Right renal pelvis (tissue), 4 donors: Measurements from ENCODE around the gene NEDD4L. TPM values are rescaled to one million over a fixed set of nuclear protein-coding genes. Genes with fewer than 3 reads are reported as not detected.
"Not testable (repeated sequence)": the region's sequence is repeated elsewhere in the genome, so short reads cannot be mapped to it uniquely, and the experiment has no call there.

Source experiments
- DNase-seq, 4 donors: peaks; one replicate each; pipeline ENCODE4 v3.0.0-alpha.2; 2013; ENCODE audit warnings: low read depth in 4 of 4, low spot score in 3 of 4, missing footprints in 1 of 4
- polyA plus RNA-seq, 4 donors: library from polyadenylated mRNA; unstranded; fragments of 120-200 nt; gene quantifications; one replicate each; pipeline ENCODE4 v1.2.1, GENCODE V29; 2013; ENCODE audit not compliant: insufficient read length in 4 of 4

Gene NEDD4L
- polyA plus RNA-seq, 4 donors: 108 to 168 (median 130) TPM

GRCh38 chr18:58251416-58251815 is 207.4 kb downstream of the NEDD4L start:
- no peak for DNase-seq

GRCh38 chr18:58252166-58252565 is 208.1 kb downstream of the NEDD4L start:
- DNase-seq: no peak

- no peak for DNase-seq
Observed at GRCh38 chr18:58253318-58253717, 209.3 kb downstream of the NEDD4L start.

DNA sequence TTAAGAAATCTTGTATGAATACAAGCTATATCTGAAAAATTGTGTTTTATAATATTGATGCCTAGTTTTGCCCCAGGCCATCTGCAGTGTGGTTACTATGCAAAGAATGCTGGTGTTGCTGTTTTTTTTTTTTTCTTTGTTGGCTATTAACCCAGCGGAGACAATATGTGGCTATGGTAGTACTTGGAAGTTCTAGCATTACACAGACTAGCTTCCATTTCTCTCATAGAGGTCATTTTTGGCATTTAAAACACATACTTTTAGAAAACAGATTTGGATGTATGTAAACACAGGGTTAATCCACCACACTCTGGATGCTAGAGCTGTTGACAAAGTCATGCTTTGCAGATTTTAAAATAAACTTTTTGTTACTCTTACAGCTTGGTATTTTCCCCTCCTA is 209.8 kb downstream of the NEDD4L start:
- DNase-seq: no peak

GRCh38 chr18:58254873-58255511 is 211.0 kb downstream of the NEDD4L start:
- DNase-seq: no peak

- DNase-seq: no peak
Observed at GRCh38 chr18:58255701-58256311, 211.8 kb downstream of the NEDD4L start.

GRCh38 chr18:58256316-58257080 is 212.5 kb downstream of the NEDD4L start:
- no peak for DNase-seq

- peak in 2 of 4 donors; percentile 34 to 39 for DNase-seq
Observed at GRCh38 chr18:58257461-58257860, 213.4 kb downstream of the NEDD4L start.

- no peak for DNase-seq
Observed at GRCh38 chr18:58258692-58259342, 214.8 kb downstream of the NEDD4L start.

DNA sequence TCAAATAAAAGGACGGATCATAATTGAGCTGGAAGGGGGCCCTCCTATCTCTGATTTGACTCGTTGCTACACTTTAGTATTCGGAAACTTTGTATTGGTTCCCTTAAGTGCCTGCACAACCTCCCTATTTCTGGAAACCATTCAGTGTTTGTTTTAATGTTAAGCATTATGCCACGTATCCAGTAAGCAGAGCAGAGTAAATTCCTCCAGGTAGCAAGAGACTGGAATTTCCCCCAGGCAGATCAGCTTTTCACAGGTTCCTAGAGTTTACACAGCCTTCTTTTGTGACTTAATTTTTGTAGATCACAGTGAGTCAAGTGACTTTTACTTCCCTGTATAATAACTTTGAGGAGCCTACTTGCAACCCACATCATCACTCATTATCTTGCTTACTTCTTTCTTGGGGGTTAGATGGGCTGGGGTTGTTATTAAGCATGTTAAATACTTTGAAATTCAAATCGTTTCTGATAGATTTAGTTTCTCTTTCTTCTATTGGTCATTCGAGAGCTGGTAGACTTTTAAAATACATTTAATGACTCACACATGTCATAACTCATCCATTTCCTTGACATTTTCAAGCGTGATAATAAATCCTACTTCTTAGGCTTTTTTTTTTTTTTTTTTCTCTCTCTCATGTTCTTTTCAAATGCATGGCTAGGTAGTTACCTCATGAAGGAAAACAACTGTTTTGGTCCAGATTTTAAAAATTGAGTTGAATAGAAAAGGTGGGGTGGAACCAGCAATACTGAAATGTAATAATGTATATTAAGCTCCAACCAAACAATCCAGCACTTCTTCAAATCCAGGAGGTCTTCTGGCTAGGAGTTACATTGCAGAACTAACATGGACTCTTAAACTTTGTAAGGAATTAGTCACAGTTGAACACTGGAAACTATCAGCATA is 219.3 kb downstream of the NEDD4L start:
- no peak for DNase-seq

GRCh38 chr18:58264075-58264474 is 220.0 kb downstream of the NEDD4L start:
- DNase-seq: no peak

DNA sequence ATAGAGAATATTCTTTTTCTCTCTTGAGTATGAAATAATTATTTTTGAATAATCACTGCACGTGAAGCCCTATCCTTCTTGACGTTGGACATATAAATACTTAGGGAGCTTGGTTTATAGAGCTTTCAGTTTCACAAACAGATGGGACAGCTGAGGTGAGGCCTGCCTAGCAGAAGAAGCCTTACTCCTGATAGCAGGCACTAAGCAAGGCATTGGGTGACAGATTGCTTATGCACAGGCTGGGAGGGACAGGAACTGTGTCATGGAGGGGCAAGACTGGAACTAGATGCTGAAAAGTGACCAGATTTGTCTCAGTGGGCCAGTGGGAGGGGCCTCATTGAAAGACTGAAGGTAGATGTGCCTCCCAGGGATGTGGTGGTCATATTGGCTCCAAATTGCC is 220.8 kb downstream of the NEDD4L start:
- DNase-seq: no peak

- DNase-seq: not testable (repeated sequence)
Observed at GRCh38 chr18:58265489-58265888, 221.5 kb downstream of the NEDD4L start.

GRCh38 chr18:58266291-58266690 is 222.3 kb downstream of the NEDD4L start:
- DNase-seq: no peak

DNA sequence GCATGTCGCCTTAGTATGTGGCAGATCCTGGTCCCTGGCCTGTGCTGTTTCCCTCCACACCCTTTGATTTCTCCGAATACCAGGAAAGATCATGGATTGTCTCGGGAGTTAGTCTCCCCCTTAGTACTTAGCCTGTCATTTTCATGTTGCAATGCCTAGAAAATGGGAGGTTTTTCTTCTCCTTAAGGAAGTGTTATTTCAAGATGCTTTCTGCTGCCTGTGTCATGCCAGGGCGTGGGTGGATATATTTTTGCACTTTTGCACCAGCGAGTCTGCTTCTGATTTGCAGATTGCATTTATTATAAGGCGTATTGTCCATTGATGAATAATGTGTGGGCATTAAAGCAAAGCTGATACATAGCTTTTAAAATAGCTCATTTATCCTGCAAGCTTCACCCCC is 223.5 kb downstream of the NEDD4L start:
- DNase-seq: no peak

DNA sequence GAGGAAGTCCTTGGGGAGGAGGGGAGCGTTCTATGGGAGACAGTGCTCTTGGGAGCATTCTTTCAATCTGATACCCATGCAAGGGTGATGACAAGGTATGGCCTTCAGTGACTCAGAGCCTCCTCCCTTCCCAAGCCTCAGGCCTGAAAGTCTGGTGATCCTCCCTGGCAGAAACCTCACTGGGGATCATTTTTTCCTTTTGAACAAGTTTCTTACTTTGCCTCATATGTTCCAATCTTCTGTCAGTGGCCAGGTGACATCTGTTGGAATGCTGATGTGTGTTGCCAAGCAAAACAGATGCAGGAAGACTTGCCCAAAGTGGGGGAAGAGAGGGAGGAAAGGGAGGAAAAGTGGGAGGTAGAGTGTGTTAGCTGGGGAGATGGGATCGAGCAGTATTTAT is 224.8 kb downstream of the NEDD4L start:
- DNase-seq: no peak

- DNase-seq: no peak
Observed at GRCh38 chr18:58269931-58270330, 225.9 kb downstream of the NEDD4L start.

DNA sequence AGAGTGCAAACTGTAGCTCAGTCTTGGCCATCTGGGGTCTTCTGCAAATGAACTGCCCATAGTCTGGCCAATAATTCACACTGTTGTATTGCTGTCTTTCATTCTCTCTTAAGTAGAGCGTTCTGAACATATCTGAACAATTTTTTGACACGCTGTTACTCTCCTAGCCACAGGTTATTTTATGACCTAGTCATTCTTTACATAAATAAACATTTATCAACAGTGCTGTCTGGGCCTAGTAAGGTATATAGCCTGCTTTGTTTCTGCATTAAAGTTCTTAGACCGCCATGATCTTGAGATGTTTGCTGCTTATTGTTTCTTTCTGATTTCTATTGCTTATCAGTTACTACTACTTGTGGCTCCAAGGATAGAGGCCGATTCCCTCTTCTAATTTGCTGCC is 226.4 kb downstream of the NEDD4L start:
- DNase-seq: no peak

DNA sequence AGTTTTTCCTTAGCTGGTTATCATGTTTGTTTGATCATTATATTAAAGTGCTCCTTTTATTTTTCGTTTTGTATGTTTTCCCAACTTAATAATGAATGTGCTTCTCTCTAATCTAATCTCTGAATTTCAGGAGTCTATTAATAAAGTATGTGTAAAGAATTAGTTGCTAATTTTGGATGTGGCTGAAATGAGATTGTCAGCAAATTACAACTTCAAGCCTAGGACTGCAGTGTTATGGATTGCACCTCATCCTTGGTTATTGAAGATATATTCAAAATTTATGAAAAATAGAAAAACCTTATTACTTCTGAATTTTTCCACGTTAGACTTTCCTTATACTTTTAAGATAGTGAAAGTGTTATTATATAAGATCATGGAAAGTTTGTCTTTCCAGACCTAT is 227.7 kb downstream of the NEDD4L start:
- no peak for DNase-seq

DNA sequence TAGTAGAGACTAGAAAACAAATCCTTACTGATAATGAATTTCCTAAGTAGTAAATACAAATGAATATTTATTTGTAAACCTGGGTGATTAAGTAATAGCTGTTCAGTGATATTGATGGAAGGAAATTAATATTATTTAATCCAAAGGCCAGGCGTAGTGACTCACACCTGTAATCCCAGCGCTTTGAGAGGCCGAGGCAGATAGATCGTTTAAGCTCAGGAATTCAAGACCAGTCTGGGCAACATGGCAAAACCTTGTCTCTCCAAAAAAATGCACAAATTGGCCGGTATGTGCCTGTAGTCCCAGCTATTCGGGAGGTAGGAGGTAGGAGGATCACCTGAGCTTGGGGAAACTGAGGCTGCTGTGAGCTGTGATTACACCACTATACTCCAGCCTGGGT is 228.2 kb downstream of the NEDD4L start:
- DNase-seq: no peak
